Glutamatergic neuron (in vitro differentiated cells): Measurements from ENCODE around the gene SLC10A1. TPM values are rescaled to one million over a fixed set of nuclear protein-coding genes. Genes with fewer than 3 reads are reported as not detected.
"Not testable (repeated sequence)": the region's sequence is repeated elsewhere in the genome, so short reads cannot be mapped to it uniquely, and the experiment has no call there.

Experiments used
- DNase-seq: peaks from one replicate; pipeline ENCODE4 v3.0.0; 2022
- H3K27ac Mint-ChIP-seq: one replicate; pipeline ENCODE4 v1.8.0; 2020; ENCODE audit warnings: mild to moderate bottlenecking, mixed read lengths, inconsistent platforms; ENCODE audit not compliant: unreplicated experiment
- H3K27me3 Mint-ChIP-seq: one replicate; pipeline ENCODE4 v1.8.0; 2020; ENCODE audit warnings: mild to moderate bottlenecking, moderate library complexity, mixed read lengths, inconsistent platforms; ENCODE audit not compliant: unreplicated experiment
- H3K36me3 Mint-ChIP-seq: one replicate; pipeline ENCODE4 v1.8.0; 2020; ENCODE audit warnings: mild to moderate bottlenecking, mixed read lengths, inconsistent platforms; ENCODE audit not compliant: unreplicated experiment
- H3K4me1 Mint-ChIP-seq: one replicate; pipeline ENCODE4 v1.8.0; 2020; ENCODE audit warnings: mild to moderate bottlenecking, low read depth, mixed read lengths, inconsistent platforms; ENCODE audit not compliant: unreplicated experiment
- H3K4me3 Mint-ChIP-seq: one replicate; pipeline ENCODE4 v1.8.0; 2020; ENCODE audit warnings: mild to moderate bottlenecking, mixed read lengths, inconsistent platforms; ENCODE audit not compliant: unreplicated experiment
- H3K9me3 Mint-ChIP-seq: one replicate; pipeline ENCODE4 v1.8.0; 2020; ENCODE audit warnings: mild to moderate bottlenecking, moderate library complexity, mixed read lengths, inconsistent platforms; ENCODE audit not compliant: unreplicated experiment
- total RNA-seq: library from RNA; stranded (reverse); fragmentation: NEBNext Ultra II Directional; extraction: Animal tissue kit (Norgen Biotek cat#: 25700); gene quantifications from one replicate; pipeline ENCODE4 v1.2.1, GENCODE V29; 2021; ENCODE audit not compliant: unreplicated experiment
- TF ChIP-seq, protein P1 (sequence below): fragments of 200-600 bp; sonication (generic); IDR thresholded peaks from one replicate; pipeline ENCODE4 v1.5.0; 2021; ENCODE audit not compliant: partially characterized antibody, unreplicated experiment

The SLC10A1 gene
- total RNA-seq, 1 donor from 2014 or later, result not detected

DNA sequence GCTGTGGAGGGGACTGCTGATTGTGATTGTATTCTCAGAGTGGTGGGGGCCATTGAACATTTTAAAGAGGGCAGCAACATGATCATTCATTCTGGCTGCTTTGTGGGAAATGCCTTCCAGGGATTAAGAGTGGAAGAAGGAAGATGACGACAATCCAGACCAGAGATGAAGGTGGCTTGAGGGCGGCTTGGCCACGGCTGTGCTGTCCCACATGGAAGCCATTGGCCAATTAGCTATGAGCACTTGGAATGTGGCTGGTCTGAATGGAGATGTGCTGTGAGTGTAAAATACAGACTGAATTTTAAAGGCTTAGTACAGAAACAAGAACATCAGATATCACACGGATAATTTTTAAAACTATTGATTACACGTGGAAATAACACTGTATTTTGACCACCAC, 19.2 kb upstream of the SLC10A1 start:
- Mint-ChIP-seq H3K36me3 (no peaks in the 10 kb centered on the region), H3K27ac (no peak overlapping the region), H3K9me3 (no peaks in the 10 kb centered on the region), H3K4me1 (no peaks in the 10 kb centered on the region), H3K4me3 (no peak overlapping the region), H3K27me3 (no peaks in the 10 kb centered on the region)
- DNase-seq, result no peak
- TF ChIP-seq, protein P1, sequence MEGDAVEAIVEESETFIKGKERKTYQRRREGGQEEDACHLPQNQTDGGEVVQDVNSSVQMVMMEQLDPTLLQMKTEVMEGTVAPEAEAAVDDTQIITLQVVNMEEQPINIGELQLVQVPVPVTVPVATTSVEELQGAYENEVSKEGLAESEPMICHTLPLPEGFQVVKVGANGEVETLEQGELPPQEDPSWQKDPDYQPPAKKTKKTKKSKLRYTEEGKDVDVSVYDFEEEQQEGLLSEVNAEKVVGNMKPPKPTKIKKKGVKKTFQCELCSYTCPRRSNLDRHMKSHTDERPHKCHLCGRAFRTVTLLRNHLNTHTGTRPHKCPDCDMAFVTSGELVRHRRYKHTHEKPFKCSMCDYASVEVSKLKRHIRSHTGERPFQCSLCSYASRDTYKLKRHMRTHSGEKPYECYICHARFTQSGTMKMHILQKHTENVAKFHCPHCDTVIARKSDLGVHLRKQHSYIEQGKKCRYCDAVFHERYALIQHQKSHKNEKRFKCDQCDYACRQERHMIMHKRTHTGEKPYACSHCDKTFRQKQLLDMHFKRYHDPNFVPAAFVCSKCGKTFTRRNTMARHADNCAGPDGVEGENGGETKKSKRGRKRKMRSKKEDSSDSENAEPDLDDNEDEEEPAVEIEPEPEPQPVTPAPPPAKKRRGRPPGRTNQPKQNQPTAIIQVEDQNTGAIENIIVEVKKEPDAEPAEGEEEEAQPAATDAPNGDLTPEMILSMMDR, result no peak

DNA sequence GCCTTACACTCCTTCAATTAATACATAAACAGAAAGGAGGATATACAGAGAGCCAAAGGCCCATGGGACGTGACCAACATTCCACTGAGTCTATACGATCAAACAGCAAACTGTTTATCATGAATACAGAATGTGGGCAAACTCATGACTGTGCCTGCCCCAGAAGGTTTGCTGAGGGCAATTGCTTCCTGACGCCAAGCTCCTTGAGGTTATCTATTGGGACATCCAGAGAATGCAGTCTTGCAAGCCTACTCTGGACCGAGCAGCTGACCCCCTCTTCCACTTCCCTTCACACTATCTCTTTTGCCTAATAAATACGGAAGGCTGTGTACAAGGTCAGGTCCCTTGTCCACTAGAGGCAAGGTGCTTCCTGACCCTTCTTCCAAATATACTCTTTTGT, 18.5 kb upstream of the SLC10A1 start:
- Mint-ChIP-seq H3K36me3 (no peaks in the 10 kb centered on the region), H3K9me3 (no peaks in the 10 kb centered on the region), H3K27ac (no peak overlapping the region), H3K4me3 (no peak overlapping the region), H3K27me3 (peaks cover 3% of the 10 kb centered on the region), H3K4me1 (no peaks in the 10 kb centered on the region)
- DNase-seq, result no peak
- TF ChIP-seq, protein P1, result no peak

GRCh38 chr14:69814397-69814796, 17.4 kb upstream of the SLC10A1 start:
- H3K27me3 Mint-ChIP-seq, result peaks cover 5% of the 10 kb centered on the region
- no peaks in the 10 kb centered on the region for H3K4me1 Mint-ChIP-seq
- no peak for DNase-seq

DNA sequence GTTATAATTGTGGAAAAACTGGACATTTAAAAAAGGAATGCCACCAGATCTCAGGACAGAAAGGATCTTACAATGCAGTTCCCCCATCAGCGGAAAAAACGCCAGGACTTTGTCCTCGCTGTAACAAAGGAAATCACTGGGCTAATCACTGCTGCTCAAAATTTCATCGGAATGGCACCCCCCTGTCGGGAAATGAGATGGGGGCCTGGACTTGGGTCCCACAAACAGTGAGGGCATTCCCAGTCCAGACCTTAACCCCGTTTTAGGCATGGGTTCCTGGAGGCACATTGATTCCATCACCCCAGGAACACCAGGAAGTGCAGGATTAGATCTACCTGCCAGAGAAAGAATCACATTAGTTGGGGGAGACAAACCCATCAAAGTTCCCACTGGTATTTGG, 16.3 kb upstream of the SLC10A1 start:
- H3K27me3 Mint-ChIP-seq, DNase-seq, H3K4me3 Mint-ChIP-seq, H3K9me3 Mint-ChIP-seq, H3K4me1 Mint-ChIP-seq, H3K27ac Mint-ChIP-seq, H3K36me3 Mint-ChIP-seq: not testable (repeated sequence)

More at GRCh38 chr14:69814397-69814796, 17.4 kb upstream of the SLC10A1 start:
- Mint-ChIP-seq H3K36me3 (no peaks in the 10 kb centered on the region), H3K4me3 (no peak overlapping the region), H3K27ac (no peak overlapping the region), H3K9me3 (no peaks in the 10 kb centered on the region)
- TF ChIP-seq, protein P1, result no peak

DNA sequence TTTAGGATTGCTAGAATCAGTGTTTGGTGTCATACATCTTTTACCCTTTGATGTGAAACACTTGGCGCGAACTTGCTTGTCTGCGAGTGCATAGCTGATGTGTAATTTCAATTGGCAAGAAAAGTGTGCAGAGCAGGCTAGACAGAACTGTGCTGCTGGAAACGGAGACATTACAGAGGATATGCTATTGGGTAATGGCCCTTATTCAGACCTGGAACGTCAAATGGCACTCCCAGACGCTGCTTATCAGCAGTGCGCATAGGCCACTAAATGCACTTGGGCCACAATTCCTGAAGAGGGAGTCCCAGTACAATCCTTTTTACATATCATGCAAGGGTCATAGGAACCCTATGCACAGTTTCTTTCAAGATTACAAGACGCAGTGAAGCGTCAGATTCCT, 15.7 kb upstream of the SLC10A1 start:
- Mint-ChIP-seq H3K36me3 (no peaks in the 10 kb centered on the region), H3K4me1 (no peaks in the 10 kb centered on the region), H3K27me3 (peaks cover 6% of the 10 kb centered on the region), H3K27ac (no peak overlapping the region), H3K9me3 (no peaks in the 10 kb centered on the region), H3K4me3 (no peak overlapping the region)
- DNase-seq, result no peak
- TF ChIP-seq, protein P1, result no peak

GRCh38 chr14:69811868-69812252, 14.8 kb upstream of the SLC10A1 start:
- H3K9me3 Mint-ChIP-seq, result no peaks in the 10 kb centered on the region
- no peak for DNase-seq
- no peaks in the 10 kb centered on the region for H3K4me1 Mint-ChIP-seq
- H3K27ac Mint-ChIP-seq, result no peak overlapping the region
- peaks cover 6% of the 10 kb centered on the region for H3K27me3 Mint-ChIP-seq
- TF ChIP-seq, protein P1, result no peak
- no peak overlapping the region for H3K4me3 Mint-ChIP-seq
- H3K36me3 Mint-ChIP-seq, result no peaks in the 10 kb centered on the region
